Neutrophil (primary cell): Measurements from ENCODE around the gene GIGYF2.

Source experiments
- H3K27ac ChIP-seq: fragments of 200-600 bp; sonication (generic); 2 replicates; pipeline ENCODE4 v1.5.1; 2016; ENCODE audit warnings: mild to moderate bottlenecking, moderate library complexity
- H3K27me3 ChIP-seq: fragments of 200-600 bp; sonication (generic); 2 replicates; pipeline ENCODE4 v1.6.0; 2016; ENCODE audit warnings: mild to moderate bottlenecking
- H3K36me3 ChIP-seq: fragments of 200-600 bp; sonication (generic); 2 replicates; pipeline ENCODE4 v1.5.1; 2017
- H3K4me1 ChIP-seq, 2 experiments: fragments of 200-600 bp in 1 of 2; sonication (generic) in 1 of 2; 1 replicate in 1 of 2; 2 replicates in 1 of 2; pipeline versions ENCODE4 v1.5.1 to v1.6.1; 2013 to 2016; ENCODE audit warnings: low read depth in 1 of 2, low read length in 1 of 2, mild to moderate bottlenecking in 1 of 2, moderate library complexity in 1 of 2; ENCODE audit not compliant: control insufficient read depth in 1 of 2, insufficient read depth in 1 of 2
- H3K4me3 ChIP-seq, 2 experiments: fragments of 200-600 bp in 1 of 2; sonication (generic) in 1 of 2; 1 replicate in 1 of 2; 2 replicates in 1 of 2; pipeline ENCODE4 v1.5.1; 2013 to 2016; ENCODE audit warnings: low read depth in 1 of 2, low read length in 1 of 2, mild to moderate bottlenecking in 1 of 2, moderate library complexity in 1 of 2
- H3K9me3 ChIP-seq: fragments of 200-600 bp; sonication (generic); 2 replicates; pipeline ENCODE4 v1.5.1; 2016
- CTCF ChIP-seq: fragments of 200-600 bp; sonication (generic); IDR thresholded peaks from 2 replicates; pipeline ENCODE4 v1.5.1; 2016; ENCODE audit warnings: antibody characterized with exemption

The GIGYF2 gene

DNA sequence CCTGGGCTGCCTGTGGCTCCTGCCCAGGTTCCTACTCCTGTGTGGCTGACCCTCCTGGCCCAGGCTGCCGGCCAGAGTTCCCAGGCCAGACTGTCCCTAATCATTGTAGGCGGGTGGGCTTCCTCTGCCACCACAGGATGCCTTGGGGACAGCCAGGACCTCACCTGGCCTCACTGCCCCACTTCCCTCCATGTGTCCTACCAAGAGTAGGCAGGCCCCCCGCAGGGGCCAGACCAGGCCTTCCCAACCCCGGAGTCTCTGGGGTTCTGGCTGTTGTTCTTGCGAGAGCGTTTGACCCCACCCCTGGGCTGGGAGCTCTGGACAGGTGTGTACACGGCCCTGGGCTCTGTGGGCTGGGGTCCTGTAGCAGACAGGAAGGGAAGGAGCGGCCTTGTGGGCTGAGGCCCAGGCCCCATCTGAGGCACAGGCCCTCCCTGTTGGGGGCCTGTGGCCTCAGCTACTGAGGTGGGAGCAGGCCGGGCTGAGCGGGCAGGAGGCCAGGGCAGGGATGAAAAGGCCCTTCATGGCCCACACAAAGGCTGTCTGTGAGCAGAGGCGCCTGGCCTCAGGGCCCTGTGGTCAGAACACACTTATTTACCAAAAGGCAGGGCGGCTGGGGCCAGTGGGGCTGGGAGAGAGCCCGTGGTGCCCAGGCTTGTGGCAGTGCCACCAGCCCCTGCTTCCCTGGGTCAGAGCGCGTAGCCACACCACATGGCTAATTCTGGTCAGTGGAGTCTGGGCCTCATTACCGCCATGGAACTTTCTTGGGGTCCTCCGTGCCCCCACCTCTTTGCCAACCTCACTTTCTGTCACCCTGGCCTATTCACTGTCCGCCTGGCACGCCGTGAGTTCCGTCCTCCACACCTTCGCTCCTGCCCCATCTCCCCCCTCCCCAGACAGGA, 175.0 kb downstream of the GIGYF2 start:
- Histone ChIP-seq H3K27me3 (peaks cover 29% of the 10 kb centered on the region), H3K4me1 (peaks cover 8 to 14% of the 10 kb centered on the region in 2 experiments), H3K36me3 (no peaks in the 10 kb centered on the region), H3K4me3 (no peak overlapping the region), H3K27ac (no peak overlapping the region), H3K9me3 (no peaks in the 10 kb centered on the region)
- TF ChIP-seq CTCF, result no peak

GRCh38 chr2:232872826-232873225, 175.7 kb downstream of the GIGYF2 start:
- peaks cover 37% of the 10 kb centered on the region for H3K27me3 ChIP-seq
- no peak for TF ChIP-seq CTCF
- no peaks in the 10 kb centered on the region for H3K36me3 ChIP-seq

GRCh38 chr2:232873292-232873908, 176.3 kb downstream of the GIGYF2 start:
- Histone ChIP-seq H3K9me3 (no peaks in the 10 kb centered on the region), H3K36me3 (no peaks in the 10 kb centered on the region), H3K4me1 (peaks cover 8 to 14% of the 10 kb centered on the region in 2 experiments), H3K27ac (no peak overlapping the region), H3K27me3 (peaks cover 42% of the 10 kb centered on the region), H3K4me3 (no peak overlapping the region)
- TF ChIP-seq CTCF, result no peak

More at GRCh38 chr2:232872826-232873225, 175.7 kb downstream of the GIGYF2 start:
- no peak overlapping the region for H3K4me3 ChIP-seq
- peaks cover 8 to 14% of the 10 kb centered on the region in 2 experiments for H3K4me1 ChIP-seq
- no peak overlapping the region for H3K27ac ChIP-seq
- H3K9me3 ChIP-seq, result no peaks in the 10 kb centered on the region

DNA sequence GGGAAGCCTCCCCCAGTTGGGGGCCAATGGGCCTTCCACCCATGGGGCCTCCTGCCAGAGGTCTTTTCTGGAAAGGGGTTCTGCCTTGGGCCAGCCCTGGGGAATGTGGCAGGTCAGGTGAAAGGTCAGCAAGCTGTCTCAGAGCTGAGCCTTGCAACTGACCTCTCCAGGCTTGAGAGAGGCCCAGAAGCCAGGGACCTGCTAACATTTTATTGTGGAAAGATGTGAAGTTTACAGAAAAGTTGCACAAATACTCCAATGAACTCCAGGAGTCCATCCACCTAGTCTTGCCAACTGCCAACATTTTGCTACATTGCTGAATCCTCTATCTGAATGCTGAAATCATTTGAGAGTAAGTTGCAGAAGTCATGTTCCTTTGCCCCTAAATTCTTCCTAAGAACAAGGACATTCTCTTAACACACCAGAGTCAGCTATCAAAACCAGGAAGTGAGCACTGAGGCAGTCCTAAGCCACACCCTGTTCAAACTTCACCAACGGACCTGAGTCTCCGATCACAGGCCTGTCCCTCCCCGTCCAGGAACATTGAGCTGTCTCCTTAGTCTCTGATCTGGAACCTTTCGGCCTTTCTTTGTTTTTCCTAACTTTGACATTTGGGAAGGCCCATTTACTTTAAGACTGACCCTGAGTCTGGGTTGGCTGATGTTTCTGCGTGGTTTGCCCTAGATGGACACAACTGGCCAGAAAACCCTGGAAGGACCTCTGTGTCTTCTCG, 176.9 kb downstream of the GIGYF2 start:
- Histone ChIP-seq H3K4me1 (peaks cover 8 to 14% of the 10 kb centered on the region in 2 experiments), H3K4me3 (no peak overlapping the region), H3K27me3 (peaks cover 48% of the 10 kb centered on the region), H3K27ac (no peak overlapping the region), H3K9me3 (no peaks in the 10 kb centered on the region), H3K36me3 (no peaks in the 10 kb centered on the region)
- no peak for TF ChIP-seq CTCF

- no peaks in the 10 kb centered on the region for H3K9me3 ChIP-seq
- no peak overlapping the region for H3K27ac ChIP-seq
- TF ChIP-seq CTCF, result no peak
- peaks cover 49% of the 10 kb centered on the region for H3K27me3 ChIP-seq
- no peak overlapping the region for H3K4me3 ChIP-seq
- H3K36me3 ChIP-seq, result no peaks in the 10 kb centered on the region
- H3K4me1 ChIP-seq, result peaks cover 8 to 14% of the 10 kb centered on the region in 2 experiments
These were observed 177.6 kb downstream of the GIGYF2 start for GRCh38 chr2:232874677-232875223.
